OCI-LY3 (cell line): ENCODE data around the gene BRI3.

ENCODE experiments used
- H2AFZ ChIP-seq: fragments of 200-600, 300-600 bp; shearing (Covaris generic); 2 replicates; pipeline ENCODE4 v1.6.0; 2014; ENCODE audit warnings: antibody characterized with exemption, low read depth, low read length
- H3K27ac ChIP-seq: fragments of 200-600, 300-600 bp; sonication (generic); 2 replicates; pipeline ENCODE4 v1.5.1; 2014; ENCODE audit warnings: mild to moderate bottlenecking, low read length, moderate library complexity, mixed read lengths
- H3K27me3 ChIP-seq: fragments of 200-600, 300-600 bp; sonication (generic); 2 replicates; pipeline ENCODE4 v1.6.1; 2014; ENCODE audit warnings: low read depth, low read length, mixed read lengths
- H3K36me3 ChIP-seq: fragments of 200-600, 300-600 bp; sonication (generic); replicated peaks from 2 replicates; pipeline ENCODE3; 2014; ENCODE audit warnings: low read depth, low read length, mixed read lengths
- H3K4me1 ChIP-seq: fragments of 300-600, 200-600 bp; sonication (generic); 2 replicates; pipeline ENCODE4 v1.6.1; 2014; ENCODE audit warnings: low read length, mixed read lengths
- H3K4me2 ChIP-seq: fragments of 200-600, 300-600 bp; sonication (generic); 2 replicates; pipeline ENCODE4 v1.6.1; 2014; ENCODE audit warnings: low read length, mixed read lengths
- H3K4me3 ChIP-seq: fragments of 300-600, 200-600 bp; sonication (generic); 2 replicates; pipeline ENCODE4 v1.5.1; 2014; ENCODE audit warnings: antibody characterized with exemption, mild to moderate bottlenecking, low read length, moderate library complexity
- H3K79me2 ChIP-seq: fragments of 300-600, 200-600 bp; shearing (Covaris generic); 2 replicates; pipeline ENCODE4 v1.6.1; 2014; ENCODE audit warnings: mild to moderate bottlenecking, low read length, mixed read lengths
- H3K9ac ChIP-seq: fragments of 300-600, 200-600 bp; shearing (Covaris generic); 2 replicates; pipeline ENCODE4 v1.6.0; 2014; ENCODE audit warnings: mild to moderate bottlenecking, low read length, moderate library complexity
- H3K9me3 ChIP-seq: fragments of 200-600, 300-600 bp; shearing (Covaris generic); 2 replicates; pipeline ENCODE4 v1.6.1; 2014; ENCODE audit warnings: low read length, mixed read lengths; ENCODE audit not compliant: insufficient read depth
- H4K20me1 ChIP-seq: fragments of 200-600, 300-600 bp; sonication (generic); 2 replicates; pipeline ENCODE4 v1.6.1; 2016; ENCODE audit warnings: low read length, mixed read lengths; ENCODE audit not compliant: insufficient read depth
- EZH2phosphoT487 ChIP-seq: fragments of 200-600 bp; shearing (Covaris generic); IDR thresholded peaks from 2 replicates; pipeline ENCODE4 v1.6.1; 2018; ENCODE audit warnings: antibody characterized with exemption, mixed run types, low read depth
- TF ChIP-seq, protein P1 (sequence below): fragments of 200-600, 300-600 bp; sonication (generic); IDR thresholded peaks from 2 replicates; pipeline ENCODE4 v1.5.1; 2014; ENCODE audit warnings: antibody characterized with exemption, low read length, low read depth

Gene BRI3

DNA sequence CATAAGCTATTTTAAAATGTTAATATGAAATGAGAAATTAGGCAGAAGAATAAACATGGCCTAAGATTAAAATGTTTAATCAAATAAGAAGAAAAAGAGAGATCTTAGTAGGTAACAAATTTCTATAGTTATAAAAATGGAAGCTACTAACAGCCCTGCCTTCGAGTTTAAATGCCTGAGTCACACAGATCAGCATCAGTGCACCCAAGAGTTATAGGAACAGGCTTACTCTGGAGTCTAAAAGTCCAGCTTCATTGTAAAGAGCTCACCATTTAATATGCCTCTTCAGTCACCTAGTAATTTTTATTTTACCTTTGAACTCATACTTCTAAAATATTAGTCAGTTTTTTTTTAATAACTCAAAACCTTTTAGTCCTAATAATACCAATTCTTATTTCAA lies 52.6 kb downstream of the BRI3 start:
- no peaks in the 10 kb centered on the region for H3K36me3 ChIP-seq
- H4K20me1 ChIP-seq = no peaks in the 10 kb centered on the region
- no peak overlapping the region for H3K4me3 ChIP-seq
- H3K4me2 ChIP-seq = no peak overlapping the region
- H3K79me2 ChIP-seq = no peaks in the 10 kb centered on the region
- no peak overlapping the region for H2AFZ ChIP-seq
- H3K4me1 ChIP-seq = no peaks in the 10 kb centered on the region
- H3K27ac ChIP-seq = no peak overlapping the region
- H3K9ac ChIP-seq = no peak overlapping the region
- TF ChIP-seq, protein P1, sequence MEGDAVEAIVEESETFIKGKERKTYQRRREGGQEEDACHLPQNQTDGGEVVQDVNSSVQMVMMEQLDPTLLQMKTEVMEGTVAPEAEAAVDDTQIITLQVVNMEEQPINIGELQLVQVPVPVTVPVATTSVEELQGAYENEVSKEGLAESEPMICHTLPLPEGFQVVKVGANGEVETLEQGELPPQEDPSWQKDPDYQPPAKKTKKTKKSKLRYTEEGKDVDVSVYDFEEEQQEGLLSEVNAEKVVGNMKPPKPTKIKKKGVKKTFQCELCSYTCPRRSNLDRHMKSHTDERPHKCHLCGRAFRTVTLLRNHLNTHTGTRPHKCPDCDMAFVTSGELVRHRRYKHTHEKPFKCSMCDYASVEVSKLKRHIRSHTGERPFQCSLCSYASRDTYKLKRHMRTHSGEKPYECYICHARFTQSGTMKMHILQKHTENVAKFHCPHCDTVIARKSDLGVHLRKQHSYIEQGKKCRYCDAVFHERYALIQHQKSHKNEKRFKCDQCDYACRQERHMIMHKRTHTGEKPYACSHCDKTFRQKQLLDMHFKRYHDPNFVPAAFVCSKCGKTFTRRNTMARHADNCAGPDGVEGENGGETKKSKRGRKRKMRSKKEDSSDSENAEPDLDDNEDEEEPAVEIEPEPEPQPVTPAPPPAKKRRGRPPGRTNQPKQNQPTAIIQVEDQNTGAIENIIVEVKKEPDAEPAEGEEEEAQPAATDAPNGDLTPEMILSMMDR = no peak
- no peak for TF ChIP-seq EZH2phosphoT487
- H3K27me3 ChIP-seq = peaks cover 2% of the 10 kb centered on the region; the same call in 1 of the 2 replicates
- no peaks in the 10 kb centered on the region for H3K9me3 ChIP-seq

DNA sequence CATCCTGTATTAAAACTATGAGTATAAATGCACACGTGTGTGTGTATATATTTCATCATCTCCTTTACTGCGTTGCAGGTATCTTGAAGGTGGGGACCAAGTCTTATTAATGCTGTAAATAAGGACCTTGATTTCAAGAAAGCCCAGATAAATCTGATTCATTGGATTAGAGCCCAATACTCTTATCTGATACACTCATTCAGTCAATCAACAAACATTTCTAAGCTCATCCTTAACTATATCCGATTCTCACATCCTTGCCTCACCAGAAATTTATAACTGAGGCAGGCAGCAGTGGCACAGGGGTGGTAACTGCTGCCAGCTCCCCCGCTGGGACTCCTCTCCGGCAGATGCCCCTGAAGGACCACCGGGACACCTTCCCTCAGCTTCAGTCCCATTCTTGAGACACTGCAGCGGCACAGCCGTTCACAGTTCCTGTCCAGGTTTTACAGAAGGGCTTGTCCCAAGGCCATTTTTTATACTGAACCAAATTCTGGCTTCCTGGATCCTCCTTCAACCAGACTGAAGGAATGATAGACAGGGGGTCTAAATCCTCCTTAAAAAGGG lies 54.0 kb downstream of the BRI3 start:
- no peak overlapping the region for H3K4me2 ChIP-seq
- H3K36me3 ChIP-seq = no peaks in the 10 kb centered on the region
- H3K27me3 ChIP-seq = no peaks in the 10 kb centered on the region
- H3K9ac ChIP-seq = no peak overlapping the region
- no peak for TF ChIP-seq EZH2phosphoT487
- TF ChIP-seq, protein P1 = no peak
- H3K9me3 ChIP-seq = no peaks in the 10 kb centered on the region
- no peaks in the 10 kb centered on the region for H3K79me2 ChIP-seq
- no peak overlapping the region for H2AFZ ChIP-seq
- no peaks in the 10 kb centered on the region for H4K20me1 ChIP-seq
- no peak overlapping the region for H3K27ac ChIP-seq
- H3K4me3 ChIP-seq = no peak overlapping the region
- H3K4me1 ChIP-seq = no peaks in the 10 kb centered on the region

DNA sequence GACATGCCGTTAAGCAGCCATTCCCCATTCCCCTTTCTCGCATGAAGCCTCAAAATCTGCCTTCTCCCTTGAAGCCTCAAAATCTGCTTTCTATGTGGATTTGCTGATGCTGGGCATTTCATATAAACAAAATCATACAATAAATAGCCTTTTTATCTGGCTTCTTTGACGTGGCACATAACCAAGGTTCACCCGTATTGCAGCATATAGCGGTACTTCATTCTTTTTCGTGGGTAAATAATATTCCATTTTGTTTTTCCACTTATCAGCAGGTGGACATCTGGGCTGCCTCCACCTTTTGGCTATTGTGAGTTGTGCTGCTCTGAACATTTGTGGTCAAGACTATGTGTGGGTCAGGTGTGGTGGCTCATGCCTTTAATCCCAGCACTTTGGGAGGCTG lies 57.0 kb downstream of the BRI3 start:
- Histone ChIP-seq H3K9me3 (no peaks in the 10 kb centered on the region), H3K27me3 (no peaks in the 10 kb centered on the region; the same call in 1 of the 2 replicates), H3K4me3 (no peak overlapping the region), H2AFZ (no peak overlapping the region), H3K36me3 (no peaks in the 10 kb centered on the region), H3K9ac (no peak overlapping the region), H3K4me1 (no peaks in the 10 kb centered on the region), H4K20me1 (no peaks in the 10 kb centered on the region), H3K27ac (no peak overlapping the region), H3K79me2 (no peaks in the 10 kb centered on the region), H3K4me2 (no peak overlapping the region)
- TF ChIP-seq, protein P1 = no peak
- no peak for TF ChIP-seq EZH2phosphoT487

DNA sequence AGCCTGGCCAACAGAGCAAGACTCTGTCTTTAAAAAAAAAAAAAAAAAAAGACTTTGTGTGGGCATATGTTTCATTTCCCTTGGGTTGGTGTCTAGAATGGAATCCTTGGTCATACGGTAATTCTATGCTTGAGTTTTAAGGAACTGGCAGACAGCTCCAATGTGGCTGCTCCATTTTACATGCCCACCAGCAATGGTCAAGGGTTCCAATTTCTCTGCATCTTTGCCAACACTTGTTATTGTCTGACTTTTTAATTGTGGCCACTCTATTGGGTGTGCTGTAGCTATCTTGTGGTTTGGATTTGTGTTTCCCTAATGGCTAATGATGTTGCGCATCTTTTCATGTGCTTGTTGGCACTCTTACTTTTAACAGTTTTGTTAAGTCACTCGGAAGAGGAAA lies 57.6 kb downstream of the BRI3 start:
- Histone ChIP-seq H3K27ac (no peak overlapping the region), H3K36me3 (no peaks in the 10 kb centered on the region), H4K20me1 (no peaks in the 10 kb centered on the region), H3K9ac (no peak overlapping the region), H3K4me2 (no peak overlapping the region), H3K9me3 (no peaks in the 10 kb centered on the region), H3K79me2 (no peaks in the 10 kb centered on the region), H3K27me3 (no peaks in the 10 kb centered on the region; the same call in 1 of the 2 replicates), H3K4me1 (no peaks in the 10 kb centered on the region), H2AFZ (no peak overlapping the region), H3K4me3 (no peak overlapping the region)
- TF ChIP-seq, protein P1 = no peak
- TF ChIP-seq EZH2phosphoT487 = no peak
